K562 (cell line): ENCODE results near the gene CAST.
"Not testable (repeated sequence)": the region's sequence is repeated elsewhere in the genome, so short reads cannot be mapped to it uniquely, and the experiment has no call there.

Experiments used
- TOE1 ChIP-seq, 2 experiments: fragments of 450-650 bp in 1 of 2; sonication (generic) in 1 of 2; formaldehyde crosslinking in 1 of 2; IDR thresholded peaks; 2 replicates each; pipeline versions ENCODE4 v1.7.1 to v1.8.0; 2016 to 2022; ENCODE audit warnings: borderline replicate concordance in 2 of 2, mild to moderate bottlenecking in 2 of 2, antibody characterized with exemption in 1 of 2, inconsistent platforms in 1 of 2, low read depth in 1 of 2, missing genetic modification reagents in 1 of 2, moderate library complexity in 1 of 2
- ZNF12 ChIP-seq: sonication (generic); formaldehyde crosslinking; IDR thresholded peaks from 2 replicates; pipeline ENCODE4 v1.4.0; 2020; ENCODE audit warnings: mild to moderate bottlenecking, missing genetic modification reagents
- ZZZ3 ChIP-seq: fragments of 450-650 bp; IDR thresholded peaks from 2 replicates; pipeline ENCODE4 v1.6.1; 2016; ENCODE audit warnings: antibody characterized with exemption, mild to moderate bottlenecking, moderate library complexity
- TF ChIP-seq, protein P1 (sequence below), 3 experiments: IDR thresholded peaks in 2 of 3; conservative IDR thresholded peaks in 1 of 3; 2 replicates each; pipeline ENCODE4 v1.5.1; 2011 to 2012; ENCODE audit warnings: low read length in 3 of 3, mild to moderate bottlenecking in 3 of 3, control low read depth in 2 of 3, improper control_type of control experiment in 1 of 3, inconsistent platforms in 1 of 3, low read depth in 1 of 3, mixed read lengths in 1 of 3, moderate library complexity in 1 of 3; ENCODE audit not compliant: insufficient read depth in 2 of 3

DNA sequence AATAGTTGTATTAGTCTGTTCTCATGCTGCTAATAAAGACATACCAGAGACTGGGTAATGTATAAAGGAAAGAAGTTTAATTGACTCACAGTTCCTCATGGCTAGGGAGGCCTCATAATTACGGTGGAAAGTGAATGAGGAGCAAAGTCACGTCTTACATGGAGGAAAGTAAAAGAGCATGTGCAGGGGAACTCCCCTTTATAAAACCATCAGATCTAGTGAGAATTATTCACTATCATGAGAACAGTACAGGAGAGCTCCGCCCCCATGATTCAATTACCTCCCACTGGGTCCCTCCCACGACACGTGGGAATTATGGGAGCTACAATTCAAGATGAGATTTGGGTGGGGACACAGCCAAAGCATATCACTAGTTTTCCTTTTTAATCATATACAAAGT, 82.0 kb downstream of the CAST start:
- not testable (repeated sequence) for TF ChIP-seq ZZZ3; TOE1 (IDR thresholded peaks at IDR 0.05; ENCODE audit: borderline replicate concordance); TOE1 (CRISPR knock-in tag; IDR thresholded peaks at IDR 0.05; ENCODE audit: borderline replicate concordance, low read depth); ZNF12
- TF ChIP-seq, protein P1, sequence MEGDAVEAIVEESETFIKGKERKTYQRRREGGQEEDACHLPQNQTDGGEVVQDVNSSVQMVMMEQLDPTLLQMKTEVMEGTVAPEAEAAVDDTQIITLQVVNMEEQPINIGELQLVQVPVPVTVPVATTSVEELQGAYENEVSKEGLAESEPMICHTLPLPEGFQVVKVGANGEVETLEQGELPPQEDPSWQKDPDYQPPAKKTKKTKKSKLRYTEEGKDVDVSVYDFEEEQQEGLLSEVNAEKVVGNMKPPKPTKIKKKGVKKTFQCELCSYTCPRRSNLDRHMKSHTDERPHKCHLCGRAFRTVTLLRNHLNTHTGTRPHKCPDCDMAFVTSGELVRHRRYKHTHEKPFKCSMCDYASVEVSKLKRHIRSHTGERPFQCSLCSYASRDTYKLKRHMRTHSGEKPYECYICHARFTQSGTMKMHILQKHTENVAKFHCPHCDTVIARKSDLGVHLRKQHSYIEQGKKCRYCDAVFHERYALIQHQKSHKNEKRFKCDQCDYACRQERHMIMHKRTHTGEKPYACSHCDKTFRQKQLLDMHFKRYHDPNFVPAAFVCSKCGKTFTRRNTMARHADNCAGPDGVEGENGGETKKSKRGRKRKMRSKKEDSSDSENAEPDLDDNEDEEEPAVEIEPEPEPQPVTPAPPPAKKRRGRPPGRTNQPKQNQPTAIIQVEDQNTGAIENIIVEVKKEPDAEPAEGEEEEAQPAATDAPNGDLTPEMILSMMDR (IDR thresholded peaks at IDR 0.05 in 2 of 3, conservative IDR thresholded peaks at IDR 0.05 in 1 of 3; ENCODE audit: insufficient read depth in 2 of 3, low read depth in 1 of 3, low read length in 3 of 3) = not testable (repeated sequence)
